ENCODE results near the gene CCDC33. TPM values are rescaled to one million over a fixed set of nuclear protein-coding genes. Genes with fewer than 3 reads are reported as not detected.
A peak's percentile ranks its signal among the peaks of the same experiment; 100 is the strongest.

The CCDC33 gene
- total and polyA plus RNA-seq, 7 donors: 0.01 to 0.03 TPM; not detected in 5

DNA sequence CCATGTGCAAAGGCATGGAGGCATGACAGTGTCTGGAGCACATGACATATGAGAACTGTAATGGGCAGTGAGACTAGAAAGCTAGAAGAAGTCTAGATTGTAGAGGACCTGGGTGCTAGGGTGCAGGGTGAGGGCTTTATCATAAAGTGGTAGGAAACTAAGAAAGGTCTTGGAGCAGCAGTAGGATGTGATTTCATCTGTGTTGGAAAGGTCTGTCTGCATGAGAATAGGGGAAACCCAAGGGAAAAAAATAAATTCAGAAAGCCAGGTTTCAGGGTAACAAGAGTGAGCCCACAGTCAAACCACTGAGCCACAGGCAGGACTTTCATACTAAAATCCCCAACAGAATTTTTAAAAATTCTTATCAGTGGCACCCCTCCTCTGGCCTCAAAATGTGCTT, 54.5 kb downstream of the CCDC33 start:
- intact Hi-C loops (cut with DNase I): no loop called here
- ATAC-seq: no peak

GRCh38 chr15:74291101-74292071, 55.3 kb downstream of the CCDC33 start:
- no peak for TF ChIP-seq CTCF (IDR thresholded peaks at IDR 0.05)
- Histone ChIP-seq H3K9me3 (no peaks in the 10 kb centered on the region), H3K4me3 (no peak overlapping the region), H3K27me3 (ENCODE audit: insufficient read depth in 3 of 3, low read length in 2 of 3) (peaks cover 0 to 6% (median 0%) of the 10 kb centered on the region in 3 donors), H3K27ac (no peak overlapping the region), H3K4me1 (no peaks in the 10 kb centered on the region), H3K36me3 (ENCODE audit: insufficient read depth in 1 of 2, low read depth in 1 of 2) (no peaks in the 10 kb centered on the region)
- 8 to 11% (median 9%) methylated on average over 20 of the region's 20 CpGs for WGBS, 3 donors
- DNase-seq: peak; percentile 82 to 87
- peak; percentile 55 to 81 (median 72) for ATAC-seq
- intact Hi-C loops (cut with DNase I): no loop called here

More for the DNA sequence above, 54.5 kb downstream of the CCDC33 start:
- no peak overlapping the region for H3K4me3 ChIP-seq
- no peaks in the 10 kb centered on the region for H3K9me3 ChIP-seq
- H3K36me3 ChIP-seq (ENCODE audit: insufficient read depth in 1 of 2, low read depth in 1 of 2): no peaks in the 10 kb centered on the region
- no peak for DNase-seq
- H3K27me3 ChIP-seq (ENCODE audit: insufficient read depth in 3 of 3, low read length in 2 of 3): peaks cover 0 to 6% (median 0%) of the 10 kb centered on the region in 3 donors
- no peak for TF ChIP-seq CTCF (IDR thresholded peaks at IDR 0.05)
- no peak overlapping the region for H3K27ac ChIP-seq
- H3K4me1 ChIP-seq: no peaks in the 10 kb centered on the region

- no peak overlapping the region for H3K4me3 ChIP-seq
- H3K27me3 ChIP-seq (ENCODE audit: insufficient read depth in 3 of 3, low read length in 2 of 3): no peaks in the 10 kb centered on the region
- intact Hi-C loops (cut with DNase I): no loop called here
- H3K36me3 ChIP-seq (ENCODE audit: insufficient read depth in 1 of 2, low read depth in 1 of 2): no peaks in the 10 kb centered on the region
- DNase-seq: no peak
- H3K9me3 ChIP-seq: no peaks in the 10 kb centered on the region
- no peak for TF ChIP-seq CTCF (IDR thresholded peaks at IDR 0.05)
- ATAC-seq: no peak
- 57 to 71% (median 67%) methylated on average over 3 of the region's 3 CpGs for WGBS, 3 donors
- H3K4me1 ChIP-seq: no peaks in the 10 kb centered on the region
- H3K27ac ChIP-seq: no peak overlapping the region
Measured at GRCh38 chr15:74293021-74293810, 57.1 kb downstream of the CCDC33 start.

DNA sequence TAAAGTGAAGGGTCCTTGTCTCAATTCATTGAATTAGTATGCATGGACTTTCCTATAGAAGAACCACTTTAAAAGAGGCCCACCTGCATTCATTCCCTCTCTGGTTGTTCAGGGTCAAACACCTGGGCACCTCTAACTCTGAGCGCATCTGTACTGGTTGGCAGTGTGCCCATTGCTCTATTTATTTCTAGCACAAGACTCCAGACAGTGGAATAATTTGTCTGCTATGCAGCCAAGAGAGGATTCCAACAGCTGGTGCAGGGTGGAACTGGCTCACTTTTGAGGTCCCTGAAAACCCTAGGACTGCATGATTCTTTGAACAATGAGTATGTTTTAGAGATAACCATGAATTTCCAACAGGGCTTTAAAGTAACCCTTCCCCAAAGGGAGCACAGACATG, 57.9 kb downstream of the CCDC33 start:
- TF ChIP-seq CTCF (IDR thresholded peaks at IDR 0.05): no peak
- WGBS, 3 donors: 9 to 23% (median 17%) methylated on average over 1 of the region's 1 CpG
- Histone ChIP-seq H3K36me3 (ENCODE audit: insufficient read depth in 1 of 2, low read depth in 1 of 2) (no peaks in the 10 kb centered on the region), H3K27ac (no peak overlapping the region), H3K9me3 (no peaks in the 10 kb centered on the region), H3K4me3 (no peak overlapping the region), H3K27me3 (ENCODE audit: insufficient read depth in 3 of 3, low read length in 2 of 3) (peaks cover 0 to 3% (median 0%) of the 10 kb centered on the region in 3 donors), H3K4me1 (no peaks in the 10 kb centered on the region)
- no peak for ATAC-seq
- no peak for DNase-seq
- intact Hi-C loops (cut with DNase I): no loop called here
